Adrenal gland (tissue), 5 donors: ENCODE measurements around the gene ELAPOR1.

ENCODE experiments used
- CTCF ChIP-seq, 6 experiments: fragments of 450-650 bp in 4 of 6; fragments of 200-600 bp in 2 of 6; sonication (generic) in 1 of 6; IDR thresholded peaks; 1 replicate in 5 of 6; 2 replicates in 1 of 6; pipeline versions ENCODE4 v1.5.1 to v1.8.0; 2016 to 2021; ENCODE audit warnings: antibody characterized with exemption in 6 of 6, mild to moderate bottlenecking in 2 of 6, moderate library complexity in 1 of 6
- POLR2A ChIP-seq, 2 donors: fragments of 450-650 bp; IDR thresholded peaks; one replicate each; pipeline ENCODE4 v1.6.1; 2017; ENCODE audit warnings: antibody characterized with exemption in 2 of 2, mild to moderate bottlenecking in 2 of 2, moderate library complexity in 1 of 2
- donor health status: DM: no; HTN: no; CAD: no.

- TF ChIP-seq CTCF (IDR thresholded peaks at IDR 0.05) (no peak), POLR2A (IDR thresholded peaks at IDR 0.05) (no peak)
Measured at GRCh38 chr1:109104364-109105151, 9.4 kb upstream of the ELAPOR1 start.
